Subcutaneous adipose tissue (tissue), 4 donors: ENCODE measurements around the gene FIBP. TPM values are rescaled to one million over a fixed set of nuclear protein-coding genes. Genes with fewer than 3 reads are reported as not detected.

Source experiments
- CTCF ChIP-seq: fragments of 450-650 bp; IDR thresholded peaks from one replicate; pipeline ENCODE4 v1.5.1; 2016; ENCODE audit warnings: low read depth, mild to moderate bottlenecking, control low read depth, antibody characterized with exemption, moderate library complexity
- total RNA-seq, 4 donors: library from RNA; depleted of rRNA; stranded (reverse); fragments of >200 nt; gene quantifications; one replicate each; pipeline ENCODE4 v1.1.0, GENCODE V29; 2016

FIBP gene
- total RNA-seq, 4 donors from 2014 or later, result 43.8 to 64.2 (median 51.9) TPM

- no peak for TF ChIP-seq CTCF
Measured at GRCh38 chr11:65880844-65881421, 7.3 kb downstream of the FIBP start.

DNA sequence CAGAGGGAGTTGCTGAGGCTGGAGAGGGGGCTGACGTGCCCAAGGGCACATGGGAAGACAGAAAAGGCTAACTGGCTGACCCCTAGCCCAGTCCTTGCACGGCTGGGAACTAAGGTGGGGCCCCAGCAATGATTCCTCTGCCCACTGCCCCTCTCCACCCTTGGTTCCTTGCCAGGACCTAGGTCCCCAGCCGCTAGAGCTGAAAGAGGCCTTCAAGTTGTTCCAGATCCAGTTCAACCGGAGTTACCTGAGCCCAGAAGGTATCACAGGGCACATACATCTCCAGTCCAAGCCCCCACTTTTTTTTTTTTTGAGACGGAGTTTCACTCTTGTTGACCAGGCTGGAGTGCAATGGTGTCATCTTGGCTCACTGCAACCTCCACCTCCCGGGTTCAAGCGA is 8.2 kb downstream of the FIBP start:
- TF ChIP-seq CTCF, result no peak

GRCh38 chr11:65879617-65880016 is 8.7 kb downstream of the FIBP start, which contains the start of gene CTSW:
Gene CTSW, plus strand, starts transcription at chr11:65879837. Its CDS starts 18 bp downstream, at chr11:65879855.
- no peak for TF ChIP-seq CTCF

- no peak for TF ChIP-seq CTCF
Measured at GRCh38 chr11:65873318-65874156, 14.7 kb downstream of the FIBP start.

- no peak for TF ChIP-seq CTCF
Measured at GRCh38 chr11:65872586-65873317, 15.5 kb downstream of the FIBP start, which contains the start of gene EFEMP2. Gene EFEMP2, minus strand, starts transcription at chr11:65872800. Its CDS starts 446 bp downstream, at chr11:65872354.

- TF ChIP-seq CTCF, result no peak
Measured at GRCh38 chr11:65871811-65872548, 16.3 kb downstream of the FIBP start.
